Left ventricle myocardium inferior (tissue), 1 donor: ENCODE data around the gene KAT2A. TPM values are rescaled to one million over a fixed set of nuclear protein-coding genes. Genes with fewer than 3 reads are reported as not detected.

ENCODE experiments used
- DNase-seq: peaks from one replicate; pipeline ENCODE4 v3.0.0-alpha.2; 2020
- H3K27ac ChIP-seq: fragments of 200-600 bp; replicated peaks from 2 replicates; pipeline ENCODE4 v1.8.0; 2021
- H3K27me3 ChIP-seq: fragments of 200-600 bp; 2 replicates; pipeline ENCODE4 v1.8.0; 2021; ENCODE audit warnings: low read depth
- H3K36me3 ChIP-seq: fragments of 200-600 bp; 2 replicates; pipeline ENCODE4 v1.8.0; 2021
- H3K4me1 ChIP-seq: fragments of 200-600 bp; 2 replicates; pipeline ENCODE4 v1.8.0; 2021
- H3K4me3 ChIP-seq: fragments of 200-600 bp; 2 replicates; pipeline ENCODE4 v1.8.0; 2021; ENCODE audit warnings: mild to moderate bottlenecking, moderate library complexity
- H3K9me3 ChIP-seq: fragments of 200-600 bp; replicated peaks from 2 replicates; pipeline ENCODE4 v1.8.0; 2021
- CTCF ChIP-seq: fragments of 200-600 bp; IDR thresholded peaks from 2 replicates; pipeline ENCODE4 v1.8.0; 2021; ENCODE audit warnings: antibody characterized with exemption, mild to moderate bottlenecking, borderline replicate concordance
- intact Hi-C: fragments of 100-400 bp; cut with micrococcal nuclease; formaldehyde crosslinking; loops from one replicate; pipeline ENCODE4 v1.11.0; 2022
- total RNA-seq: library from RNA; stranded (reverse); fragmentation: NEBNext Ultra II Directional; extraction: Animal tissue kit (Norgen Biotek cat#: 25700); gene quantifications from one replicate; pipeline ENCODE4 v1.2.1, GENCODE V29; 2021
- donor health status: DM: no; HTN: yes; CAD: no; lungs with severe emphysema.

The KAT2A gene
- total RNA-seq, 1 donor from 2014 or later, result 25.7 TPM

- no peak for TF ChIP-seq CTCF
- H3K4me1 ChIP-seq, result peaks cover 8% of the 10 kb centered on the region
- no peak overlapping the region for H3K27ac ChIP-seq
- H3K9me3 ChIP-seq, result no peaks in the 10 kb centered on the region
- intact Hi-C loops, result no loop called here
- DNase-seq, result no peak
- no peaks in the 10 kb centered on the region for H3K27me3 ChIP-seq
- peaks cover 20% of the 10 kb centered on the region for H3K36me3 ChIP-seq
- H3K4me3 ChIP-seq, result no peak overlapping the region
These were observed 15.2 kb downstream of the KAT2A start for GRCh38 chr17:42106009-42106408.

- peaks cover 19% of the 10 kb centered on the region for H3K36me3 ChIP-seq
- intact Hi-C loops, result no loop called here
These were observed 16.9 kb downstream of the KAT2A start for GRCh38 chr17:42104264-42104663.

GRCh38 chr17:42103221-42103954 is 17.8 kb downstream of the KAT2A start:
- H3K4me1 ChIP-seq, result peaks cover 7% of the 10 kb centered on the region
- no peak for DNase-seq
- H3K9me3 ChIP-seq, result no peaks in the 10 kb centered on the region
- no peak overlapping the region for H3K27ac ChIP-seq
- peaks cover 3% of the 10 kb centered on the region for H3K27me3 ChIP-seq
- H3K36me3 ChIP-seq, result peaks cover 10% of the 10 kb centered on the region
- no peak for TF ChIP-seq CTCF
- intact Hi-C loops, result no loop called here
- no peak overlapping the region for H3K4me3 ChIP-seq

More at GRCh38 chr17:42104264-42104663, 16.9 kb downstream of the KAT2A start:
- Histone ChIP-seq H3K27me3 (no peaks in the 10 kb centered on the region), H3K4me3 (no peak overlapping the region), H3K9me3 (no peaks in the 10 kb centered on the region), H3K27ac (no peak overlapping the region), H3K4me1 (peaks cover 7% of the 10 kb centered on the region)
- no peak for DNase-seq
- TF ChIP-seq CTCF, result no peak

GRCh38 chr17:42101513-42102292 is 19.5 kb downstream of the KAT2A start:
- H3K36me3 ChIP-seq, result peaks cover 5% of the 10 kb centered on the region
- H3K27ac ChIP-seq, result no peak overlapping the region
- no peak overlapping the region for H3K4me3 ChIP-seq
- H3K4me1 ChIP-seq, result peaks cover 13% of the 10 kb centered on the region
- TF ChIP-seq CTCF, result peak; percentile 87
- no peaks in the 10 kb centered on the region for H3K9me3 ChIP-seq
- H3K27me3 ChIP-seq, result peaks cover 20% of the 10 kb centered on the region
- intact Hi-C loops, result no loop called here
- DNase-seq, result peak; percentile 74

GRCh38 chr17:42098730-42099399 is 22.3 kb downstream of the KAT2A start:
- Histone ChIP-seq H3K9me3 (no peaks in the 10 kb centered on the region), H3K27me3 (peaks cover 42% of the 10 kb centered on the region), H3K27ac (no peak overlapping the region), H3K4me1 (peaks cover 13% of the 10 kb centered on the region), H3K36me3 (no peaks in the 10 kb centered on the region), H3K4me3 (no peak overlapping the region)
- TF ChIP-seq CTCF, result no peak
- intact Hi-C loops, result no loop called here
- no peak for DNase-seq
